OCI-LY3 (cell line): Measurements from ENCODE around the gene PTRH2.

Experiments
- H2AFZ ChIP-seq: fragments of 200-600, 300-600 bp; shearing (Covaris generic); 2 replicates; pipeline ENCODE4 v1.6.0; 2014; ENCODE audit warnings: antibody characterized with exemption, low read depth, low read length
- H3K27ac ChIP-seq: fragments of 200-600, 300-600 bp; sonication (generic); 2 replicates; pipeline ENCODE4 v1.5.1; 2014; ENCODE audit warnings: mild to moderate bottlenecking, low read length, moderate library complexity, mixed read lengths
- H3K27me3 ChIP-seq: fragments of 200-600, 300-600 bp; sonication (generic); 2 replicates; pipeline ENCODE4 v1.6.1; 2014; ENCODE audit warnings: low read depth, low read length, mixed read lengths
- H3K36me3 ChIP-seq: fragments of 200-600, 300-600 bp; sonication (generic); replicated peaks from 2 replicates; pipeline ENCODE3; 2014; ENCODE audit warnings: low read depth, low read length, mixed read lengths
- H3K4me1 ChIP-seq: fragments of 300-600, 200-600 bp; sonication (generic); 2 replicates; pipeline ENCODE4 v1.6.1; 2014; ENCODE audit warnings: low read length, mixed read lengths
- H3K4me2 ChIP-seq: fragments of 200-600, 300-600 bp; sonication (generic); 2 replicates; pipeline ENCODE4 v1.6.1; 2014; ENCODE audit warnings: low read length, mixed read lengths
- H3K4me3 ChIP-seq: fragments of 300-600, 200-600 bp; sonication (generic); 2 replicates; pipeline ENCODE4 v1.5.1; 2014; ENCODE audit warnings: antibody characterized with exemption, mild to moderate bottlenecking, low read length, moderate library complexity
- H3K79me2 ChIP-seq: fragments of 300-600, 200-600 bp; shearing (Covaris generic); 2 replicates; pipeline ENCODE4 v1.6.1; 2014; ENCODE audit warnings: mild to moderate bottlenecking, low read length, mixed read lengths
- H3K9ac ChIP-seq: fragments of 300-600, 200-600 bp; shearing (Covaris generic); 2 replicates; pipeline ENCODE4 v1.6.0; 2014; ENCODE audit warnings: mild to moderate bottlenecking, low read length, moderate library complexity
- H3K9me3 ChIP-seq: fragments of 200-600, 300-600 bp; shearing (Covaris generic); 2 replicates; pipeline ENCODE4 v1.6.1; 2014; ENCODE audit warnings: low read length, mixed read lengths; ENCODE audit not compliant: insufficient read depth
- H4K20me1 ChIP-seq: fragments of 200-600, 300-600 bp; sonication (generic); 2 replicates; pipeline ENCODE4 v1.6.1; 2016; ENCODE audit warnings: low read length, mixed read lengths; ENCODE audit not compliant: insufficient read depth
- CTCF ChIP-seq: fragments of 200-600, 300-600 bp; sonication (generic); IDR thresholded peaks from 2 replicates; pipeline ENCODE4 v1.5.1; 2014; ENCODE audit warnings: antibody characterized with exemption, low read length, low read depth
- EZH2phosphoT487 ChIP-seq: fragments of 200-600 bp; shearing (Covaris generic); IDR thresholded peaks from 2 replicates; pipeline ENCODE4 v1.6.1; 2018; ENCODE audit warnings: antibody characterized with exemption, mixed run types, low read depth

Gene PTRH2

GRCh38 chr17:59748591-59748990, 41.4 kb upstream of the PTRH2 start:
- H2AFZ ChIP-seq: no peak overlapping the region
- H3K79me2 ChIP-seq: no peaks in the 10 kb centered on the region
- peaks cover 23% of the 10 kb centered on the region for H3K4me1 ChIP-seq
- H3K9ac ChIP-seq: no peak overlapping the region
- H3K27me3 ChIP-seq: no peaks in the 10 kb centered on the region
- no peaks in the 10 kb centered on the region for H3K36me3 ChIP-seq
- H3K27ac ChIP-seq: no peak overlapping the region
- no peak overlapping the region for H3K4me2 ChIP-seq
- H4K20me1 ChIP-seq: no peaks in the 10 kb centered on the region
- H3K4me3 ChIP-seq: no peak overlapping the region
- H3K9me3 ChIP-seq: no peaks in the 10 kb centered on the region
- TF ChIP-seq EZH2phosphoT487 (no peak), CTCF (no peak)

- peaks cover 8% of the 10 kb centered on the region for H3K4me1 ChIP-seq
- no peak overlapping the region for H3K27ac ChIP-seq
- H3K4me2 ChIP-seq: no peak overlapping the region
These were observed 39.7 kb upstream of the PTRH2 start for GRCh38 chr17:59746849-59747445.

GRCh38 chr17:59745040-59745439, 37.8 kb upstream of the PTRH2 start:
- no peak for TF ChIP-seq CTCF
- TF ChIP-seq EZH2phosphoT487: no peak
- Histone ChIP-seq H3K79me2 (no peaks in the 10 kb centered on the region), H3K4me1 (no peaks in the 10 kb centered on the region), H3K27ac (no peak overlapping the region), H3K4me3 (no peak overlapping the region), H3K4me2 (no peak overlapping the region), H4K20me1 (no peaks in the 10 kb centered on the region), H3K9me3 (no peaks in the 10 kb centered on the region), H3K9ac (no peak overlapping the region), H3K36me3 (no peaks in the 10 kb centered on the region), H3K27me3 (no peaks in the 10 kb centered on the region), H2AFZ (no peak overlapping the region)

More at GRCh38 chr17:59746849-59747445, 39.7 kb upstream of the PTRH2 start:
- Histone ChIP-seq H2AFZ (no peak overlapping the region), H3K9me3 (no peaks in the 10 kb centered on the region), H3K27me3 (no peaks in the 10 kb centered on the region), H4K20me1 (no peaks in the 10 kb centered on the region), H3K36me3 (no peaks in the 10 kb centered on the region), H3K79me2 (no peaks in the 10 kb centered on the region), H3K9ac (no peak overlapping the region), H3K4me3 (no peak overlapping the region)
- TF ChIP-seq CTCF: peak; percentile 79
- no peak for TF ChIP-seq EZH2phosphoT487

- Histone ChIP-seq H3K27me3 (no peaks in the 10 kb centered on the region), H3K4me1 (no peaks in the 10 kb centered on the region), H3K36me3 (peaks cover 3% of the 10 kb centered on the region), H3K9ac (no peak overlapping the region), H3K4me3 (no peak overlapping the region), H4K20me1 (no peaks in the 10 kb centered on the region), H2AFZ (no peak overlapping the region), H3K27ac (no peak overlapping the region), H3K9me3 (no peaks in the 10 kb centered on the region), H3K4me2 (no peak overlapping the region), H3K79me2 (no peaks in the 10 kb centered on the region)
- TF ChIP-seq EZH2phosphoT487 (no peak), CTCF (no peak)
These were observed 36.6 kb upstream of the PTRH2 start for GRCh38 chr17:59743842-59744241.
